RWPE1 (cell line): Measurements from ENCODE around the gene AAMP.
"Not testable (repeated sequence)": the region's sequence is repeated elsewhere in the genome, so short reads cannot be mapped to it uniquely, and the experiment has no call there.

Source experiments
- CTCF ChIA-PET: fragments of 350-600 bp; sonication (Branson Sonifier 250); formaldehyde crosslinking; extraction: SDS; loops from one replicate; lab custom pipeline; 2021; lab: Yijun Ruan, JAX
- POLR2A ChIA-PET: fragments of 400-600 bp; formaldehyde crosslinking; extraction: SDS; loops from one replicate; lab custom pipeline; 2020; ENCODE audit warnings: antibody characterized with exemption; ENCODE audit not compliant: low non-redundant PET; lab: Yijun Ruan, JAX
- DNase-seq: peaks from one replicate; pipeline ENCODE4 v3.0.0; 2012; ENCODE audit warnings: low spot score
- H3K27ac ChIP-seq: fragments of 450-650 bp; 2 replicates; pipeline ENCODE4 v1.5.1; 2017
- CTCF ChIP-seq: fragments of 450-650 bp; conservative IDR thresholded peaks from 2 replicates; pipeline ENCODE4 v1.5.1; 2017; ENCODE audit warnings: low read depth, mild to moderate bottlenecking

The AAMP gene

GRCh38 chr2:218312267-218312756 lies 42.4 kb upstream of the AAMP start:
- ChIA-PET CTCF (interaction anchor here (0.6 kb wide), 2 partner anchors 95 to 397 kb away, joined by 5 to 8 read pairs; no protein-coding TSS in a partner anchor), POLR2A (interaction anchor here (0.6 kb wide), 1 partner anchor 37 kb away, joined by 4 read pairs; no protein-coding TSS in a partner anchor)
- TF ChIP-seq CTCF: no peak
- no peak for DNase-seq
- no peak overlapping the region for H3K27ac ChIP-seq

GRCh38 chr2:218311541-218312266 lies 41.8 kb upstream of the AAMP start:
- H3K27ac ChIP-seq, POLR2A ChIA-PET, DNase-seq: not testable (repeated sequence)
- CTCF ChIA-PET: interaction anchor here (0.5 kb wide), 1 partner anchor 122 kb away, joined by 3 read pairs; no protein-coding TSS in a partner anchor

GRCh38 chr2:218310853-218311540 lies 41.1 kb upstream of the AAMP start:
- no peak for TF ChIP-seq CTCF
- DNase-seq: no peak
- ChIA-PET POLR2A (no interaction called here), CTCF (interaction anchor here (0.5 kb wide), 1 partner anchor 123 kb away, joined by 3 read pairs; no protein-coding TSS in a partner anchor)
- H3K27ac ChIP-seq: no peak overlapping the region

GRCh38 chr2:218307415-218308090 lies 37.6 kb upstream of the AAMP start:
- ChIA-PET POLR2A (no interaction called here), CTCF (interaction anchor here (1.2 to 1.5 kb wide), 2 partner anchors 13 to 49 kb away, joined by 3 read pairs; no protein-coding TSS in a partner anchor)
- TF ChIP-seq CTCF: no peak
- no peak for DNase-seq
- no peak overlapping the region for H3K27ac ChIP-seq

- H3K27ac ChIP-seq: no peak overlapping the region
- TF ChIP-seq CTCF: no peak
- no peak for DNase-seq
- POLR2A ChIA-PET: no interaction called here
- CTCF ChIA-PET: interaction anchor here (1.5 kb wide), 1 partner anchor 14 kb away, joined by 3 read pairs; no protein-coding TSS in a partner anchor
Measured at GRCh38 chr2:218306184-218306920, 36.4 kb upstream of the AAMP start.

GRCh38 chr2:218305383-218305782 lies 35.4 kb upstream of the AAMP start:
- DNase-seq: no peak
- H3K27ac ChIP-seq: no peak overlapping the region
- CTCF ChIA-PET: interaction anchor here (0.6 kb wide), 1 partner anchor 76 kb away, joined by 4 read pairs; no protein-coding TSS in a partner anchor
- POLR2A ChIA-PET: no interaction called here
- TF ChIP-seq CTCF: no peak
